ENCODE results near the gene PARVG. TPM values are rescaled to one million over a fixed set of nuclear protein-coding genes. Genes with fewer than 3 reads are reported as not detected.

Gene PARVG
- total and polyA plus RNA-seq, 12 donors = 0.90 to 16.2 (median 2.1) TPM

GRCh38 chr22:44185237-44186120 is 4.8 kb downstream of the PARVG start:
- no peak for DNase-seq
- no peak for ATAC-seq

GRCh38 chr22:44186121-44186510 is 5.4 kb downstream of the PARVG start:
- Histone ChIP-seq H3K36me3 (peaks cover 0 to 27% (median 0%) of the 10 kb centered on the region in 9 donors), H3K4me1 (peaks cover 0 to 19% (median 0%) of the 10 kb centered on the region in 9 donors), H3K27me3 (peaks cover 0 to 48% (median 24%) of the 10 kb centered on the region in 7 donors), H3K4me3 (no peak overlapping the region), H3K9me3 (no peaks in the 10 kb centered on the region), H3K27ac (no peak overlapping the region)
- DNase-seq (no peak), ATAC-seq (no peak)
- no peak for TF ChIP-seq CTCF (IDR thresholded peaks at IDR 0.05)
- intact Hi-C loops (cut with DNase I) = no loop called here
- WGBS, 2 donors = 72 to 90% methylated on average over 8 of the region's 8 CpGs

More at GRCh38 chr22:44185237-44186120, 4.8 kb downstream of the PARVG start:
- peaks cover 0 to 14% (median 0%) of the 10 kb centered on the region in 9 donors for H3K4me1 ChIP-seq
- peaks cover 0 to 54% (median 24%) of the 10 kb centered on the region in 7 donors for H3K27me3 ChIP-seq
- no peaks in the 10 kb centered on the region for H3K9me3 ChIP-seq
- H3K27ac ChIP-seq = no peak overlapping the region
- intact Hi-C loops (cut with DNase I) = no loop called here
- no peak overlapping the region for H3K4me3 ChIP-seq
- WGBS, 2 donors = 92 to 94% methylated on average over 16 of the region's 16 CpGs
- TF ChIP-seq CTCF (IDR thresholded peaks at IDR 0.05) = no peak
- peaks cover 0 to 27% (median 0%) of the 10 kb centered on the region in 9 donors for H3K36me3 ChIP-seq

GRCh38 chr22:44186737-44187136 is 6.0 kb downstream of the PARVG start:
- H3K36me3 ChIP-seq = peaks cover 0 to 27% (median 0%) of the 10 kb centered on the region in 9 donors
- no peaks in the 10 kb centered on the region for H3K9me3 ChIP-seq
- no peak for ATAC-seq
- DNase-seq = no peak
- no peak overlapping the region for H3K4me3 ChIP-seq
- H3K4me1 ChIP-seq = peaks cover 0 to 24% (median 0%) of the 10 kb centered on the region in 9 donors
- 83 to 87% methylated on average over 4 of the region's 4 CpGs for WGBS, 2 donors
- H3K27ac ChIP-seq = no peak overlapping the region
- intact Hi-C loops (cut with DNase I) = no loop called here
- H3K27me3 ChIP-seq = peaks cover 0 to 42% (median 20%) of the 10 kb centered on the region in 7 donors
- no peak for TF ChIP-seq CTCF (IDR thresholded peaks at IDR 0.05)

GRCh38 chr22:44187652-44188230 is 7.0 kb downstream of the PARVG start:
- no peak for DNase-seq
- 93 to 95% methylated on average over 12 of the region's 12 CpGs for WGBS, 2 donors
- no peak overlapping the region for H3K27ac ChIP-seq
- no peak for ATAC-seq
- peaks cover 0 to 32% (median 0%) of the 10 kb centered on the region in 9 donors for H3K4me1 ChIP-seq
- no peaks in the 10 kb centered on the region for H3K9me3 ChIP-seq
- TF ChIP-seq CTCF (IDR thresholded peaks at IDR 0.05) = no peak
- no peak overlapping the region for H3K4me3 ChIP-seq
- peaks cover 0 to 27% (median 0%) of the 10 kb centered on the region in 9 donors for H3K36me3 ChIP-seq
- peaks cover 0 to 32% (median 11%) of the 10 kb centered on the region in 7 donors for H3K27me3 ChIP-seq
- intact Hi-C loops (cut with DNase I) = no loop called here

Data from heart right ventricle (tissue), 16 donors.